IMR-90 (cell line): Measurements from ENCODE around the gene LRP6. TPM values are rescaled to one million over a fixed set of nuclear protein-coding genes. Genes with fewer than 3 reads are reported as not detected.

ENCODE experiments used
- ATAC-seq: fragments of 200-7000 bp; cut with Tn5 transposase; 2 replicates; pipeline ENCODE4 v1.9.1; 2020; ENCODE audit warnings: low read depth, mild to moderate bottlenecking, moderate library complexity
- BruUV-seq: library from RNA; stranded (reverse); fragments of 400-500 nt; replicated peaks from 2 replicates; lab custom pipeline; 2021; lab: Mats Ljungman, UMichigan
- CTCF ChIA-PET: fragments of 300-600 bp; formaldehyde crosslinking; extraction: SDS; loops from one replicate; lab custom pipeline; 2021; ENCODE audit warnings: antibody characterized with exemption; lab: Yijun Ruan, JAX
- POLR2A ChIA-PET: fragments of 300-600 bp; sonication (Branson Sonifier 250); formaldehyde crosslinking; loops from one replicate; lab custom pipeline; 2022; ENCODE audit warnings: antibody characterized with exemption; ENCODE audit not compliant: unreplicated experiment; lab: Charles Lee
- DNase-seq: peaks from one replicate; pipeline ENCODE4 v3.0.0; 2013
- H2AFZ ChIP-seq: replicated peaks from 2 replicates; pipeline ENCODE3; 2013; ENCODE audit warnings: low read length, mild to moderate bottlenecking; ENCODE audit not compliant: poor library complexity
- H2AK5ac ChIP-seq: 2 replicates; pipeline ENCODE4 v1.6.1; 2013; ENCODE audit warnings: low read depth, low read length, inconsistent platforms
- H2AK9ac ChIP-seq: replicated peaks from 2 replicates; pipeline ENCODE3; 2013; ENCODE audit warnings: mild to moderate bottlenecking, low read depth, low read length, moderate library complexity; ENCODE audit not compliant: poor library complexity
- H2BK120ac ChIP-seq: 2 replicates; pipeline ENCODE4 v1.6.1; 2013; ENCODE audit warnings: low read depth, low read length, inconsistent platforms
- H2BK15ac ChIP-seq: 3 replicates; pipeline ENCODE4 v1.6.1; 2013; ENCODE audit warnings: low read depth, low read length, inconsistent platforms
- H2BK20ac ChIP-seq: 2 replicates; pipeline ENCODE4 v1.6.1; 2013; ENCODE audit warnings: low read depth, mild to moderate bottlenecking, inconsistent platforms, low read length, moderate library complexity
- H2BK5ac ChIP-seq: 2 replicates; pipeline ENCODE4 v1.6.1; 2013; ENCODE audit warnings: mild to moderate bottlenecking, low read depth, low read length, inconsistent platforms; ENCODE audit not compliant: poor library complexity, severe bottlenecking
- H3K14ac ChIP-seq: replicated peaks from 2 replicates; pipeline ENCODE4 v1.6.1; 2013; ENCODE audit warnings: low read depth, low read length, inconsistent platforms
- H3K18ac ChIP-seq: 2 replicates; pipeline ENCODE4 v1.6.1; 2013; ENCODE audit warnings: low read depth, low read length, control low read depth
- H3K23ac ChIP-seq: 2 replicates; pipeline ENCODE4 v1.6.1; 2013; ENCODE audit warnings: low read depth, low read length, inconsistent platforms
- H3K27ac ChIP-seq: 2 replicates; pipeline ENCODE4 v1.5.1; 2013; ENCODE audit warnings: mild to moderate bottlenecking, control low read depth, low read length; ENCODE audit not compliant: insufficient read depth
- H3K27me3 ChIP-seq: 2 replicates; pipeline ENCODE4 v1.6.1; 2013; ENCODE audit warnings: low read length; ENCODE audit not compliant: control insufficient read depth, insufficient read depth
- H3K36me3 ChIP-seq: 2 replicates; pipeline ENCODE4 v1.6.1; 2013; ENCODE audit warnings: low read length, mixed read lengths; ENCODE audit not compliant: control insufficient read depth, insufficient read depth
- H3K4ac ChIP-seq: 2 replicates; pipeline ENCODE4 v1.6.1; 2013; ENCODE audit warnings: low read depth, low read length, inconsistent platforms
- H3K4me1 ChIP-seq: 2 replicates; pipeline ENCODE4 v1.6.1; 2013; ENCODE audit warnings: low read length, mixed read lengths; ENCODE audit not compliant: control insufficient read depth, insufficient read depth
- H3K4me2 ChIP-seq: 2 replicates; pipeline ENCODE4 v1.6.1; 2013; ENCODE audit warnings: low read depth, mild to moderate bottlenecking, control low read depth, low read length, moderate library complexity
- H3K4me3 ChIP-seq: 2 replicates; pipeline ENCODE4 v1.5.1; 2013; ENCODE audit warnings: low read depth, mild to moderate bottlenecking, control low read depth, low read length, moderate library complexity; ENCODE audit not compliant: insufficient read depth
- H3K56ac ChIP-seq: 2 replicates; pipeline ENCODE4 v1.6.1; 2013; ENCODE audit warnings: low read length, inconsistent platforms; ENCODE audit not compliant: insufficient read depth; ENCODE audit errors: extremely low read depth
- H3K79me1 ChIP-seq, 2 experiments: 2 replicates each; pipeline ENCODE4 v1.6.1; 2013; ENCODE audit warnings: low read length in 2 of 2, inconsistent platforms in 1 of 2, low read depth in 1 of 2
- H3K9ac ChIP-seq: 2 replicates; pipeline ENCODE4 v1.6.1; 2013; ENCODE audit warnings: low read depth, low read length, control low read depth
- H3K9me1 ChIP-seq: 2 replicates; pipeline ENCODE4 v1.6.1; 2013; ENCODE audit warnings: low read length, inconsistent platforms; ENCODE audit not compliant: insufficient read depth
- H3K9me3 ChIP-seq: 2 replicates; pipeline ENCODE4 v1.6.1; 2013; ENCODE audit warnings: low read length; ENCODE audit not compliant: control insufficient read depth, insufficient read depth
- H4K20me1 ChIP-seq: 2 replicates; pipeline ENCODE4 v1.6.1; 2013; ENCODE audit warnings: low read length, inconsistent platforms; ENCODE audit not compliant: insufficient read depth
- H4K5ac ChIP-seq: 2 replicates; pipeline ENCODE4 v1.6.1; 2013; ENCODE audit warnings: mild to moderate bottlenecking, low read depth, low read length, control low read depth
- H4K8ac ChIP-seq, 2 experiments: 2 replicates each; pipeline ENCODE4 v1.6.1; 2013; ENCODE audit warnings: low read depth in 2 of 2, low read length in 2 of 2, control low read depth in 1 of 2, inconsistent platforms in 1 of 2
- H4K91ac ChIP-seq: 2 replicates; pipeline ENCODE4 v1.6.1; 2013; ENCODE audit warnings: low read depth, low read length, inconsistent platforms; ENCODE audit not compliant: insufficient read depth
- CHD1 ChIP-seq: IDR thresholded peaks from 2 replicates; pipeline ENCODE4 v1.6.1; 2012; ENCODE audit warnings: low read depth, low read length, improper control_type of control experiment
- FOS ChIP-seq: fragments of 150-350 bp; IDR thresholded peaks from 2 replicates; pipeline ENCODE4 v1.6.1; 2016; ENCODE audit warnings: low read depth, low read length
- USF2 ChIP-seq: fragments of 150-350 bp; IDR thresholded peaks from 2 replicates; pipeline ENCODE4 v1.6.1; 2017; ENCODE audit warnings: mild to moderate bottlenecking, antibody characterized with exemption, low read length, low read depth
- dilution Hi-C: fragments of 300-500 bp; cut with HindIII; formaldehyde crosslinking; loops from one replicate; pipeline ENCODE4 v1.14.3; 2018; ENCODE audit warnings: low sequenced_read_pairs; ENCODE audit not compliant: unreplicated experiment
- in situ Hi-C: fragments of 300-500 bp; cut with MboI; formaldehyde crosslinking; loops from 3 replicates; pipeline ENCODE4 v1.14.3; 2019; ENCODE audit warnings: low sequenced_read_pairs, inconsistent platforms, mixed read lengths
- intact Hi-C: fragments of 100-400 bp; cut with micrococcal nuclease; formaldehyde crosslinking; loops from 2 replicates; pipeline ENCODE4 v1.10.0; 2022
- polyA plus RNA-seq, 3 experiments: library from polyadenylated mRNA; depleted of rRNA; stranded (reverse); fragments of >200 nt; gene quantifications; 2 replicates each; pipeline ENCODE4 v1.2.3, GENCODE V29; 2012; ENCODE audit warnings: low replicate concordance in 1 of 3
- total RNA-seq: library from RNA; depleted of rRNA; stranded (reverse); fragments of >200 nt; gene quantifications from 2 replicates; pipeline ENCODE4 v1.2.3, GENCODE V29; 2012

LRP6 gene
- total and polyA plus RNA-seq, 2 of the 4 experiments (the other 2 are of a cell fraction) = 14.2 to 32.1 TPM

DNA sequence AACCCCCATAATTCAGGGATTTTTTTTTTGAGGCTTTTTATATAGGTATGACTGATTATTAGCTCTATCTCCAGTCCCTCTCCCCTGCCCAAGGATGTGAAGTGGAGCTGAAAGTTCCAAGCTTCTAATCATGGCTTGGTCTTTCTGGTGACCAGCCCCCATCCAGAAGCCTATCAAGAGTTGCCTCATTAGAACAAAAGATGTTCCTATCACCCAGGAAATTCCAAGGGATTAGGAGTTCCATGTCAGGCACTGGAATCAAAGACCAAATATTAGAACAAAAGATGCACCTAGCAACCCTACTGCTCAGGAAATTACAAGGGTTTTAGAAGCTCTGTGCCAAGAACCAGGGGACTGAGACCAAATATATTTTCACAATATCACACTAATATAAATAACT is 29.9 kb downstream of the LRP6 start:
- no peak overlapping the region for H3K14ac ChIP-seq
- H2BK120ac ChIP-seq = no peak overlapping the region
- in situ Hi-C loops = no loop called here
- H2BK5ac ChIP-seq = no peak overlapping the region
- H4K20me1 ChIP-seq = peaks cover 31% of the 10 kb centered on the region
- peaks cover 2% of the 10 kb centered on the region for H3K4me1 ChIP-seq
- no peaks in the 10 kb centered on the region for H3K27me3 ChIP-seq
- ATAC-seq (no peak), DNase-seq (no peak)
- POLR2A ChIA-PET = no interaction called here
- no peak overlapping the region for H4K8ac ChIP-seq
- intact Hi-C loops = no loop called here
- H3K9me3 ChIP-seq = no peaks in the 10 kb centered on the region
- no peak overlapping the region for H3K18ac ChIP-seq
- no peaks in the 10 kb centered on the region for H3K36me3 ChIP-seq
- no peak overlapping the region for H2BK15ac ChIP-seq
- peaks cover 3 to 48% of the 10 kb centered on the region in 2 experiments; a peak in 3 of 4 replicates for H3K79me1 ChIP-seq
- CTCF ChIA-PET = interaction anchor here (0.7 kb wide), 1 partner anchor 21 kb away, joined by 3 read pairs; no protein-coding TSS in a partner anchor
- no peak overlapping the region for H4K5ac ChIP-seq
- dilution Hi-C loops = no loop called here
- no peak overlapping the region for H2AK9ac ChIP-seq
- no peak overlapping the region for H4K91ac ChIP-seq
- no peak overlapping the region for H3K23ac ChIP-seq
- no peak overlapping the region for H3K9ac ChIP-seq
- H2BK20ac ChIP-seq = no peak overlapping the region
- H3K56ac ChIP-seq = no peak overlapping the region
- H3K9me1 ChIP-seq = peaks cover 2% of the 10 kb centered on the region
- H3K4me2 ChIP-seq = no peak overlapping the region
- BruUV-seq = no TSS peak
- no peak overlapping the region for H3K4ac ChIP-seq
- no peak overlapping the region for H3K4me3 ChIP-seq
- TF ChIP-seq FOS (no peak), CHD1 (no peak), USF2 (no peak)
- no peak overlapping the region for H2AFZ ChIP-seq
- no peak overlapping the region for H3K27ac ChIP-seq
- no peak overlapping the region for H2AK5ac ChIP-seq
